Ramos (cell line): ENCODE data around the gene MDM4.

Experiments
- in situ Hi-C: fragments of 300-500 bp; cut with MboI; formaldehyde crosslinking; loops from one replicate; pipeline ENCODE4 v1.14.3; 2022; ENCODE audit warnings: low sequenced_read_pairs; ENCODE audit not compliant: unreplicated experiment

Gene MDM4

GRCh38 chr1:204507317-204508105, 8.7 kb upstream of the MDM4 start:
- in situ Hi-C loops, result loop anchor here (25.0 kb wide), 2 partner anchors 770 to 780 kb away; no protein-coding TSS in a partner anchor

- in situ Hi-C loops, result loop anchor here (25.0 kb wide), 2 partner anchors 772 to 778 kb away; no protein-coding TSS in a partner anchor
These were observed 7.0 kb upstream of the MDM4 start for GRCh38 chr1:204509186-204509635.

GRCh38 chr1:204511366-204511765, 4.8 kb upstream of the MDM4 start:
- in situ Hi-C loops, result loop anchor here (10.0 to 25.0 kb wide), 3 partner anchors 774 to 1227 kb away; no protein-coding TSS in a partner anchor

GRCh38 chr1:204513117-204513716, 3.0 kb upstream of the MDM4 start:
- in situ Hi-C loops, result loop anchor here (10.0 to 25.0 kb wide), 3 partner anchors 774 to 1228 kb away; no protein-coding TSS in a partner anchor

- in situ Hi-C loops, result loop anchor here (10.0 to 25.0 kb wide), 3 partner anchors 772 to 1230 kb away; no protein-coding TSS in a partner anchor
These were observed 1.4 kb upstream of the MDM4 start for GRCh38 chr1:204514828-204515227.

- in situ Hi-C loops, result loop anchor here (10.0 to 25.0 kb wide), 3 partner anchors 770 to 1233 kb away; no protein-coding TSS in a partner anchor
These were observed 1.2 kb downstream of the MDM4 start for GRCh38 chr1:204517382-204517781.

GRCh38 chr1:204520834-204521709, 4.9 kb downstream of the MDM4 start:
- in situ Hi-C loops, result loop anchor here (25.0 kb wide), 2 partner anchors 766 to 784 kb away; no protein-coding TSS in a partner anchor

- in situ Hi-C loops, result loop anchor here (25.0 kb wide), 2 partner anchors 765 to 785 kb away; no protein-coding TSS in a partner anchor
These were observed 5.8 kb downstream of the MDM4 start for GRCh38 chr1:204521941-204522521.

- in situ Hi-C loops, result loop anchor here (25.0 kb wide), 2 partner anchors 764 to 786 kb away; no protein-coding TSS in a partner anchor
These were observed 7.5 kb downstream of the MDM4 start for GRCh38 chr1:204523605-204524215.

GRCh38 chr1:204524986-204525385, 8.8 kb downstream of the MDM4 start:
- in situ Hi-C loops, result loop anchor here (25.0 kb wide), 2 partner anchors 762 to 788 kb away; no protein-coding TSS in a partner anchor

- in situ Hi-C loops, result no loop called here
These were observed 12.0 kb downstream of the MDM4 start for GRCh38 chr1:204528241-204528640.

- in situ Hi-C loops, result no loop called here
These were observed 12.5 kb downstream of the MDM4 start for GRCh38 chr1:204528677-204529076.

- in situ Hi-C loops, result no loop called here
These were observed 13.2 kb downstream of the MDM4 start for GRCh38 chr1:204529371-204529895.

GRCh38 chr1:204530932-204531331, 14.7 kb downstream of the MDM4 start:
- in situ Hi-C loops, result no loop called here

GRCh38 chr1:204532832-204533231, 16.6 kb downstream of the MDM4 start:
- in situ Hi-C loops, result no loop called here

- in situ Hi-C loops, result no loop called here
These were observed 25.4 kb downstream of the MDM4 start for GRCh38 chr1:204541626-204542025.

GRCh38 chr1:204544321-204544720, 28.1 kb downstream of the MDM4 start:
- in situ Hi-C loops, result no loop called here

- in situ Hi-C loops, result no loop called here
These were observed 29.0 kb downstream of the MDM4 start for GRCh38 chr1:204545202-204545601.

- in situ Hi-C loops, result no loop called here
These were observed 29.7 kb downstream of the MDM4 start for GRCh38 chr1:204545881-204546280.
